NAMALWA (cell line): ENCODE results near the gene TCEA2.
"Not testable (repeated sequence)": the region's sequence is repeated elsewhere in the genome, so short reads cannot be mapped to it uniquely, and the experiment has no call there.

Experiments
- DNase-seq: peaks from one replicate; pipeline ENCODE4 v3.0.0-alpha.2; 2015; ENCODE audit warnings: low spot score

TCEA2 gene

DNA sequence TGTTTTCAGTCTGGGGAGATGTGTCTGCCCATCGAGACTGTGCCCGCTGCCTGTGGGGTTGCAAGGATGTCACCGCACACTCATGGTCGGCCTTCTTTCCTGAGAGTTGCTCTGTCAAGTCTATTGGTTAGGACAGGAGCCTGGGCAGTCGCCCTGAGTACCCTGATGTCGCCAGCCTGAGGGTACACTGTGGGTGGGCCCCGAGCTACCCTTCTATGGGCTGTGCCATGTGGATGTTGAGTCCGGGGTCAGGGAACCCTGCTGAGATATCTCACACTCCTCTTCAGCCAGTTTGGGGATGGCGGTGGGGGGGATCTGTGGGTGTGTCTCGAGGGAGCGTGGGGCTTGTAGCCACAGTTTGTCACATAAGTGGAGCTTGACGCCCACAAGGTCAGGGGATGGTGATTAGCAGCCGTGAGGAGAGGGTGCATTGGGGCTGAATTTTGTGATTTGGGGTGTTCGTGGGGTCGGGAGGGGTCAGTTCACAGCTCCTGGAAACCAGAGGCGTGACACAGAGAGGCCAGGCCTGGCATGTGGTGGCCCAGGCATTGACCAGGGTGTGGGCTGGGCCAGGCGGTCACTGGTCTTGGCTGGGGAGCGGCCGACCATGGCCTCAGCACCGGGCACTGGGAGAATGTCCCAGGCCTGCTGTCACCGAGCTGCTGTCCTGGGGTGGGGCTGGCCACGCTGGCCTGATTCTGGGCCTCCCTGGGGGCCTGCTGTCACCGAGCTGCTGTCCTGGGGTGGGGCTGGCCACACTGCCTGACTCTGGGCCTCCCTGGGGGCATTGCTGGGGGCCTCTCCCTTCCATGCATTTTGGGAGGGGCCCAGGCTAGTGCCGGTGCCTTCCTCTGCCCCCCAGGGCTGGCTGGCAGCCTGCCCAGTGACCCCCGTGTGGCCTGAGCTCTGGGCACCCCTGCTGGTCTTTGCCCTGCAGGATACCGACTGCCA lies 46.0 kb downstream of the TCEA2 start:
- no peak for DNase-seq

DNA sequence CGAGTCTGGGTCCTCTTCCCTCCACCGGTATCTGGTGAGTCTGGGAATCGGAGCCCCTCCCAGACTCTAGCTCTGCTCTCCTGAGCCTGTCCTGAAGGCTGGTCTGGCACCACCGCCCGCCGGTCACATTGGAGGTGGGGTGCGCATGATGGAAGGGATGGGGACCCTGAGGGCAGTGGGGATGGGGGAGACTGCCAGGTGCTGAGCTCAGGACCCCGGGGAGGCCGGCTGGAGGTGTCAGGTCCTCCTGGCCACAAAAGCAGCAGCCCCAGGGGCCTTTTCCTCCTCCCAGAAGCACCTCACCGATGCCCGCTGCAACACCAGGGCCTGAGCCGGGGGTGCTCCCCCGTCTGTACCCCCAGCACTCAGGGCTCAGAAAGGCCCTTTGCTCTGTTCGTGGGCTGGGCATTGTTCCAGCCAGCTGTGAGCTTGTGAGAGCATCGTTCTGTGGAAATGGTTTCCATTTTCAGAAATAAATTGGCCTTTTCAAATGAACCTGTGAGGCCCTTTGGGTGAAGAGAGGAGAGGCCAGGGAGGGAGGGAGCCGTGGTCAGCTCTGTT lies 46.9 kb downstream of the TCEA2 start:
- no peak for DNase-seq

DNA sequence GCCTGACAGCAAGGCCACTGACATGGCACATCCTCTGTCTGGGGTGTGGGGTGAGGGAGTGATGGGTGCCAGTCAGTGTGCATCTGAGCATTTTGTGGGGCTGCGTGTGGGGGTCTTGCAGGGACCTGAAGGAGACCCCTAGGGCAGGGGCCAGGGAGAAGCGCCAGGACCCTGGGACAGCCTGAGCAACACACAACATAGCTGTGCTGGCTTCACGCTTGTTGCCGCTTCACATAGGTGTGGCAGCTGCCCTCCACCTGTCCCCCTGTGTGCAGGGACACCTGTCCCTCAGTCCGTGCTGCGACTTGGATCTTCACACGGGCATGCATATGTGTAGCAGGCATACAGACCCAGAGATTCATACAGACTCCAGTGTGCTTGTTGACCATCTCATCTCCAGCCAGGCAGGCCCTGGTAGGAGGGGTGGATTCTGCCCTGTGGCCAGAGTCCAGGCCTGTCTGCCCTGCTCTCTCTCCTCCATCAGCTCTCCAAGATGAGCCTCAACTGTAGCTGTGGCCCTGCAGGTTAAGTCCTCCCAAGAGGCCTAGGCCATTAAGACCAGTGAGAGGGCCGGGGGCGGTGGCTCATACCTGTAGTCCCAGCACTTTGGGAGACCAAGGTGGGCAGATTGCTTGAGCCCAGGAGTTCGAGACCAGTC lies 47.5 kb downstream of the TCEA2 start:
- no peak for DNase-seq

DNA sequence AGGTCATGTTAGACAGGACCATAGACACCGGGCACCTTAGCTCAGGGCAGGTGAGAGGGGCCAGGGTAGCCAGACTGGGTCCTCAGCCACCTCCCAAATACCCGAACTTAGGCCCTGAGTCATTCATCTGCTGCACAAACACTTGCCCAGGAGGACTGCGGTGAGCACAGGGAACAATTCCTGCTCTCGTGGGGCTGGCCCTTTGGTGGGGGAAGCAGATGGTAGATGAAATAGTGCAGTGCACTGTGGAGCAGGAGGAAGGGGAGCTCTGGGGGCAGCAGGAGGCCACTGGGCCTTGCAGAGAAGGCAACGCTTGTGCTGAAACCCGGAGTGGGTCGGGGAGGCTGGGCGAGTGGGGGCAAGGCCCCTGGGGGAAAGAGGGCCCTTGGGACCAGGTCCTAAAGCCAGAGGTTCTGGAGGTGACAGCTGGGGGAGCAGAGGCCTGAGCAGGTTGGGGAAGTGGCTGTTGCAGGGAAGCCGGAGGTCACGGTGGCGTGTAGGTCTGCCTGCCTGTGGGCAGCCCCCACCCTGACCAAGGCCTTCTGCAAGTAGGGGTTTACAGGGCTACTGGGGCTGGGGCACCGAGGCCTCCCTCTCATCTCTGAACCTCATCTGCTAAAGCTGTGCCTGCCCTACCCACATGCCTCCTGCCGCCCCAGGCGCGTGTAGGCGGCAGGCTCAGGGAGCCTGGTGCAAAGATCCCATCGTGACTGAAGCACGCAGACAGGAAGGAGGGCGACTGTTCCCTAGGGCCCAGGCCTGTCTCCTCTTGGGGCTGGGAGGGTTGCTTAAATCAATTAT lies 49.0 kb downstream of the TCEA2 start:
- no peak for DNase-seq

DNA sequence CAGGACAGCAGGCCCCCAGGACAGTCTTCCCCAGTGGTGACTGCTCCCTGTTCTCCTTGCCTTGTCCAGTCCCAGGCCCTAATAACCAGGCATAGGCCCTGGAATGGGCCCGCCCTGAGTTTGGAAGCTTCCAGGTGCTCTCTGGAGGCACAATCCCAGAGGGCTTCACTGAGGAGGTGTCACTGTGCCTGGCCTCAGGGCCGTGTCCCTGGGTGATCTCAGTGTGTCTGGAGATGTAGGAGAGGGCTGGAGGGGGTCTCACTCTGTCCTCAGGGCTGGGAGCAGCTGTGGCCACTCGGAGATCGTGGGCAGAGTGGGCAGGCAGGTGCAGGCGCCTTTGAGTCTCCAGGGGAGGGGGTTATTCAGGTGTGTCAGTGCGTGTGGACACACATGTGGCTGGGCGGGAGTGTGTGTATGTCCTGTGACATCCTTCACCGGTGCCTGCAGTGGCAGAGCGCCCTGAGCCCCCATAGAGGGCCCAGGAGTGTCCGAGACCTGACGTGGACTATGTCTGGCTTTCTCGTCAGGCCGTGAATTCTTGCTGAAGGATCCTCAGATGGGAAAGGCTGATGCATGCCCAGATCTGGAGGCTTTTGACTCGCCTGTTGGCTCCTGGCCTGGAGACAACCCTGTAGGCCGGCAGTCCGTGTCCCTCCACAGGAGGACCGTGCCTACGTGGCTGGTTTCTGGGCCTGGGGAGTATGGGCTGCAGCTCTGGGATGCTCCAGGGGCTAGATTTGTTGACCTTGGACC lies 49.9 kb downstream of the TCEA2 start:
- DNase-seq = no peak

DNA sequence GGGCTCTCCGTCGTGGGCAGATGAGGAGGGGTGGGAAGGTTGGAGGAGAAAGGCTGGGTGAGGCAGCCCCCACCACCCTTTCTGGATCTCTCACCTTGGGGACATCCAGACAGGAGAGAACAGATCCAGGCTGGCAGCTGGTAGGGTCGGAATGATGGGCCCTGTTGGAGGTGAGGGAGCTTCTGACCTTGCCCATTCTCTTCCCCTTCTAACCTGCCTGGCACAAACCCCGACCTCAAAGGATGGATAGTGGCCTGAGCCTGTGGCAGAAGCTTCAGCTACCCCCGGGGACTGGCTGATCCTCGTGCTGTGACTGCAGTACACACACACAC lies 50.4 kb downstream of the TCEA2 start:
- DNase-seq = no peak

DNA sequence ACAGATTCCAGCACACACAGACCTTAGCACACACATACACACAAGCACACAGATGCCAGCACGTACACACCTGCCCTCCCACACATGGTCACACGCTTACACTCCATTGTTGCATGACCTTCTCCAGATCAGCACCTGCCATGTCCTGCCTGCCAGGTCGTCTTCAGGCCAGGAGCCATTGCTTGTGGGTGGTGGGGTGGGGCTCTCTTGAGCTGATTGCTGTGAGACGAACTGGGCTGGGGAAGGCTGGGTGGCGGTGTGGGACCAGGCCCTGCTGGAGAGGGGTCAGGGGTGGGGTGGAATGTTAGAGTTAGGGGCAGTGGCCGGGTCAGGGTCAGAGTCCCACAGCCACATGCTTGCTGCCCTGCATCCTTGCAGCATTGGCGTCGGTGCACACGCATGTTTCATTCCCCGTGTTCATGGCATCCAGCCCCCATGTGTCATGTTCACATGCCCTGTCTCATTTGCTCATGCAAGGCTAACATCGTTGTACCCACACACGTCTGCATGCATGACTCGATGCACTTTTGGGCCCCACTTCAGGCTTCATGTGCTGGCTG lies 50.9 kb downstream of the TCEA2 start:
- DNase-seq = no peak

DNA sequence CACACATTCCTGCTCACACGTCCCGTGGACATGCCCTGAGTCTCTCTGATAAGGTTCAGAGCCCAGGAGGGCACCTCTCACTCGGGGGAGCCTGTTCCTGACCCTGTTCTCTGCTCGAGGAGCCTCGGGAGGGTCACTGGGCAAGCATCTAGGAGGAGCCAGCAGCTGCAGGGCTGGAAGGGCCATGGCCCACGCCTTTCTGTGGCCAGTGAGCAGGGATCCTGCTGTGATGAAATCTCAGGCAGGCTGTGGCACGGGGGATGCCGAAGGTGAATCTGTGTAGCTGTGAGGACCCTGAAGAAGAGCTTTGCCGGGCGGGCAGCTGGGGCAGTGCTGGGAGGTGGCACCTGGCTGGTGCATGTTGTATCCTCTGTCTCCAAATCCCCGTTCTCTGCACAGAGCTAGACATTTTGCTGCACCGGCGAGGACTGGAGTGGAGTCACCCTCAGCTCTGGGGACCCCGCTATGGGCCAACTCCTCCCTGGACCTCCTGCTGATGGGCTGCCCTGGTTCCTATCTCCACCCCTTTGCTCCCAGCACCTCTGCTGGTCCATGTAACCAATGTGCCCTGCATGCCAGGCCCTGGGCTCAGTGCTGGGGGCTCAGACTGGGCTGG lies 51.5 kb downstream of the TCEA2 start:
- DNase-seq = no peak

DNA sequence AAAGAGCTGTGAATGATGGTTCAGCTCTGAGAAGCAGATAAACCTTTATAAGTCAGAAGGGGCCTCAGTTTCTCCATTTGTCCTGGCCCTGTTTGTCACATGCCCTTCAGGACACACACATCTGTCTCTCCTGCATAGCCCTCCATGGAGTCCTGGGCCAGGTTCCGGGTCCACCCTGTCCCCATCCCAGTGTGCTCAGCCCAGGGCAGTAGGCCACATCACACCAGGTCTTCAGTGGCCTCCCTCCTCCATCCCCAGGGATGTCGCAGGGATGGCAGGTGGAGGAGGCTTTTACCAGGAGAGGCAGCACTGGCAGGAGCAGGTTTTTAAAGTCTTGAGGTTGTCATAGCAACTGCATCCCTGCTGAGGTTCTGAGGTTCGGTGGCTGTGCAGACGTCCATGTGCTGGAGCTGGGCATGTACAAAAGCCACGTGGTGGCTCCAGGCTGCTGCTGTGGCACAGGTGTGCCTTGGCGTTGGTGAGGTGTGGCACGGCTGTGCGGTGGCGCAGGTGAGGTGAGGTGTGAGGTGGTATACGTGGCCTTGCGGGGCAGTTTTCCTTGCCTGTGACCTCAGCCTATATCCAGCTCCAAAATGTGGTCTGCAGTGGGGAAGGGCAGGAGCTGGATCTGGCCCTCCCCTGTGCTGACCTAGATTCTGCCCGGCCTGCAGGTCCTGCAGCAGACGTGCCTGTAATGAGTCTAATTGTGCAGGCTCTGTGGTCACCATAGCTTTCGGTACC lies 52.3 kb downstream of the TCEA2 start:
- DNase-seq = no peak

DNA sequence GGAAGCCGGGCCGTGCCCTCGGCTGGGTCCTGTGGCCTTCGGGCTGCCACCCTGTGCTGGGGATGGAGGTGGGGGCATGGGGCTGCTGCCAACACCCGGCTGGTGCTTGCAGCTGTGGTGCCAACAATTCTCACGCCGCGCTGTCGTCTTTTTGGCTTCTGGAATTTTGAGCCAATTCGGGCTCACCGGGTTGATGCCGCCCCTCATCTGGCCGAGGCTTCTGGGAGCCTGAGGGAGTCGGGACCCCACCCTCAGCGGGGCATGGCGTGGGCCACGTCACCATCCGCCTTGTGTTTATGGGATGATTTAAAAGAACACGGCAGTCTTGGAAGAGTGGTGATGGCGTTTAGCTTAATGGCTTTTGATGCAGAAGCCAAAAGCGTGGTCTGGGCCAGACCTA lies 53.0 kb downstream of the TCEA2 start:
- DNase-seq = no peak

DNA sequence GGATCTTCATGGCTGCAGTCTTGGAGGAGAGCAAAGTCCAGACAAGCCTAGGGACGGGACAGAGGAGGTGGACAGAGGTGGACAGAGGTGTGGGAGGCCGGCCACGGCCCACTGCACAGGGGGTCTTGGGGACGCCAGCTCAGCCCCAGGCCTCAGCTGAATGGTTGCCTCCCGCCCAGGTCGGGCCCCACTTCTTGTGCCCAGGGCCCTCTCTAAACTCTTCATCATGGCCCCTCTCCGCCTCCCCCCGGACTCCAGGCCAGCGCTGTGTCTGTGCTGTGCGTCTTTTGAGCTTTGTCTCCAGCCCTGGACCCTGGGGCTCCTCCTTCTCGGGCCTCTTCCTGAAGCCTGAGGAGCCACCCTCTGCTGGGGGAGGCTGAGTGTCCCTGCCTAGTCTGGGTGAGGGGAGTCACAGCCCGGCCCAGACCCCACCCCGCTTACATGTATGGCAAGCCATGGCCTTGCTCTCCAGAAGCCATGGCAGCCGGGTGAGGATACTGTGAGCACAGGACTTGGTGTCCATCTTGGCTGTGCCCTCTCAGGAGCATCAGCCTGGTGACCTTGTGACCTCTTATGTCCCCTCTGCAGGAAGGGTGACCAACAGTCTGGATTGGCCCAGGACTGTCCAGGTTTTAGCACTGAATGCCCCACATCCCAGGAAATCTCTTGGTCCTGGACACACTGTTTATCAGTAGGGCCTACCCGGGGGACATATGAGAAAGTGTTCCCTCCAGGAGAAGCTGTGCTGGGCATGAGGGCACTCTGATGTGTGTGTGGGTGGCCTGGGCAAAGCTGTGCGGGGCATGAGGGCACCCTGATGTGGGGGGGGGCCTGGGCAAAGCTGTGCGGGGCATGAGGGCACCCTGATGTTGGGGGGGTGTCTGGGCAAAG lies 53.8 kb downstream of the TCEA2 start:
- DNase-seq = no peak

DNA sequence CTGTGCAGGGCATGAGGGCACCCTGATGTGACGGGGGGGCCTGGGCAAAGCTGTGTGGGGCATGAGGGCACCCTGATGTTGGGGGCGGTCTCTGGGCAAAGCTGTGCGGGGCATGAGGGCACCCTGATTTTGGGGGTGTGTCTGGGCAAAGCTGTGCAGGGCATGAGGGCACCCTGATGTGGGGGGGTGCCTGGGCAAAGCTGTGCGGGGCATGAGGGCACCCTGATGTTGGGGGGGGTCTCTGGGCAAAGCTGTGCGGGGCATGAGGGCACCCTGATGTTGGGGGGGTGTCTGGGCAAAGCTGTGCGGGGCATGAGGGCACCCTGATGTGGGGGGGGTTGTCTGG lies 54.4 kb downstream of the TCEA2 start:
- not testable (repeated sequence) for DNase-seq

DNA sequence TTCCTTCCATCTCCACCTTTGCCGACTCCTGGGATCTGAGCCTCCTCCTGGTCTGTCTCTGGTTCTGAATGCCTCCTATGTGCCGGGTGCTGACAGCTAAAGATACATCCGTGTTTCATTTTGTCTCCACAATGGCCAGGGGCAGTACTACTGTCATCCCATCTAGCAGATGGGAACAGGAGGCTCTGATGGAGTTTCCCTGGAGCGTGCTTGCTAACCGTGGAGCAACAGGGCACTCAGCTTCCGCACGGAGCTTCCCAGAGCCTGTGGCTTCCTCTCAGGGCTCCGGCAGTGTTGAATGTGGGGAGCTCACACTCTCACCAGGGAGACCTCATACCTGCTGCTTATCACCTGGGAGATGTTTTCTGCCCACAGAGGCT lies 56.3 kb downstream of the TCEA2 start:
- DNase-seq = no peak

DNA sequence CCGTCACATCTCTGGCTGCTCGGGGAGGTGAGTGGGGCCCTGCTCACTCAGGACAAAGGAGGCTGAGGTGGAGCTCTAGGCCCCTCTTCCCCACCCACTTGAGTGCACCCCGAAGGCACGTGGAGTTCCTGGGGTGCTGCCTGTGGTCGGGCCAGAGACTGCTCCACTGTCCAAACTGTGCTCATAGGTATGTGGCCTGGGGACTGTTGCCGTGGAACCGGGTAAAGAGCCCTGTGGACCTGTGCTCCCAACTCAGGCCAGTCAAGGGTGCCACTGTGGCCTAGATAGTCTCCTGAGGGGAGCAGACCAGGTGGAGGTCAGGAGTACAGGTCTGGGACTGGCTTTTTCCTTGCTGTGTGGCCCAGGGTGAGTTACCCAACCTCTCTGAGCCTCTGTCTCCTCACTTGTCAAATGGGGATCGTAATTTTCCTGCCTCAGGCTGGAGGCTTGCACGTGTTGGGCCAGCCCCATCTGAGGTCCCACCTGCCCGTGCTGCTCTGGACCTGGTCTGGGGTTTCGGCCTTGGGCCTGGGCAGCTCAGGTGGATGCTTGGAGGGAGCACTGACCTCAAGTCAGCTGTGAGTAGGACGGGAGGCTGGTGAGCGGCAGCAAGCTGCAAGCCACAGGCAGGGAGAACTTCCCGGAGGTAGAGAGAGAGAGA lies 56.8 kb downstream of the TCEA2 start:
- no peak for DNase-seq

DNA sequence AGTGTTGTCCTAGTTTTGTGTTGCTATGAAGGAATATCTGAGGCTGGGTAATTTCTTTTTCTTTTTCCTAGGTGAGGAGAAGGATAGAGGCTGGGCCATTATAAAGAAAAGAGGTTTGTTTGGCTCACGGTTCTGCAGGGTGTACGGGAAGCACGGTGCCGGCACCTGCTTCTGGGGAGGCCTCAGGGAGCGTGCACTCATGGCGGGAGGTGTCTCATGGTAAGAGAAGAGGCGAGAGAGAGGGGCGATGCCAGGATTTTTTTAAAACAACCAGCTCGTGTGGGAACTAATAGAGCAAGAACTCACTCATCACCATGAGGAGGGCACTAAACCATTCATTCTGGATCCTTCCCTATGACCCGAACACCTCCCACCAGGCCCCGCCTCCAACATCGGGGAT lies 58.6 kb downstream of the TCEA2 start:
- no peak for DNase-seq
